Activated CD8-positive, alpha-beta memory T cell treated with anti-CD3 and anti-CD28 coated beads for 1 hour (primary cell): ENCODE measurements around the gene CD28.
A peak's percentile ranks its signal among the peaks of the same experiment; 100 is the strongest.

ENCODE experiments used
- DNase-seq, 2 donors: peaks; one replicate each; pipeline ENCODE4 v3.0.0-alpha.2; 2020; ENCODE audit warnings: low read depth in 1 of 2; ENCODE audit errors: extremely low read depth in 1 of 2

CD28 gene

GRCh38 chr2:203713381-203713780 lies 6.9 kb downstream of the CD28 start:
- DNase-seq: no peak

GRCh38 chr2:203714112-203714511 lies 7.7 kb downstream of the CD28 start:
- DNase-seq: no peak

DNA sequence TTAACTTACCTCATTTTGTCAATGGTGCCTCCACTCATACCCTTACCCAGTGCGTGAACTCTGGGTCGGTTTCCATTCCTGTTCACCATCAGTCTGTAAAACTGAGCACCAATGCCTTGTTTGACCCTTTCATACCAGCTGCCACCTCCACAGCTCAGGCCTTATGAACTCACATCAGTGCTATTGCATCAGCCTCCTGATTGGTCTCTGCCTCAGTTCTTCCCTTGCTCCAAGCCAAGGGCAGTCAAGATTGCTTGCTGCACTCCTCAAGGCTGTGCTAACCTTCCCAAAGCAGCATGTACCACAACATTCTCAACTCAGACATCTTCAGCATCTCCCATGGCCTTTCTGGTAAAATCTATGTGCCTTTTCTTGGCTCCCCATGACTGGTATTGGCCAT lies 9.3 kb downstream of the CD28 start:
- DNase-seq: no peak

DNA sequence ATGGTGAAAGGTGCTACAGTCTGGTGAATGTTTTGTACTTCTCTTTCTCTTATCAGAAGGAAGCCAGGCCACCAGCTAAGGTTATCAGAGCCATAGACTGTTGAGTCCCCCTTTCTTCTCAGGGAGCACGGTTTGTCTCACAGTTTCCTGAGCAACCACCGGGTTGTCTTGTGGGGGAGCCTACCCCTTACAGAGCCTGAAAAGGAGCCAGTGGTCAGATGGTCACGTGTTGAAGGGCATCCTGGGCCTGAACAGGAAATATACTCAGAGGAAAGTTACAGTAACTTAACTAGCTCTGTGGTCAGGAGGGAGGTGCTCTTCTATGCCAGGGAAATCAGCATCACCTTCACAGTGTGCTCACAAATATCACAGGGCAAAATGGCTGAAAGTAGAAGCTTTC lies 11.6 kb downstream of the CD28 start:
- peak in 1 of 2 donors; percentile 28 for DNase-seq

- no peak for DNase-seq
Measured at GRCh38 chr2:203719456-203720410, 13.3 kb downstream of the CD28 start.

DNA sequence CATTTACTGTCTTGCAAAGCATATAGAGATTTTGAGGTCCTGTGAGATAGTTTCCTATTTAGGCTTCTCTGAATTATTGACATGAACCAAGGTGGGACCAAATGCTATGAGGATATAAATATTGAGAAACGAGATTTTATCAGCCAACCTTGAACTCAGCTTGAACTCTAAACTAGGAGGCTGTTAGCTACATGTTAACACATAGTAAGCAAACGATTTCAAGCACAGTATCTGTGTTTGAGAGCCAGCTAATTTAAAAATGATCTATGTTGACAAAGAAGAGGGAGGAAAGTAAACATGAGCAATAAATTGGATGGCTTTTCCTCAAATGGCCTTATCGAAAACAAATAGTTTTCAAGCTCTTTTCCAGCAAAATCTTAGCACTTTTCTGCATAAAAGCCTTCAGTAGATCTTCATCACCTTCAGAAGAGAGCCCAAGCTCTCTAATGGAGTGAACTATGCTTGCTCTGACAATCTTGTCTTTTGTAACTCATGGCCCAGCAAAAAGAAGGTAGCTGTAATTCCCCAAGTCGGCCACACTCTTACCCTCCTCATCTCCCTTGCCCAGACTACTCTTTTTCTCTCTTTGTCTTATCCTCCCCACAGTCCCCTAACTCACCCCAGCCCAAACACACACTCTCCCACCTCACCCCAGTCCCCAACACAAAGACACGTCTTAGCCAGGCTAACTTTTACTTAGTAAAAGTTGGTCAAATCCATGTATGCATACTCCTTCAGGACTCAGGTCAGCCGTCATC lies 14.7 kb downstream of the CD28 start:
- no peak for DNase-seq

GRCh38 chr2:203721781-203722300 lies 15.4 kb downstream of the CD28 start:
- no peak for DNase-seq

DNA sequence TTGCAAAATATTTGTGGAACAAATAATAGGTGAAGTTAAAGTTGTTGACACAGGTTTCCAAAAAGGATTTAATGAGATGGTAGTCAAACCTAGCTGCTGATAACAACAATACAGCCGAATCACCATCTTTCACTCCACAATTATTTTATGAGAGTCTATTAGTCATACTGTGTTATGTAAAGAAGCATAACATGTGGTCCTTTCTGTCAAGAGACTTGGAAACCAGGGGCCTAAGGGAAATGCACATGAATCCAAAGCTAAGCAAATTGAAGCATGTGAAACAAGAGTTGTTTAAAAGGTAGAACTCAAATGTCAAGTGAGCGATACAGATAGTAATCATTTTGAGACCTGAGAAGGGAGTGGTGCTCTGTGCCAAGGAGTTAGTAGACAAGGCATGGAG lies 16.0 kb downstream of the CD28 start:
- no peak for DNase-seq

GRCh38 chr2:203728321-203728720 lies 21.9 kb downstream of the CD28 start:
- DNase-seq: no peak

DNA sequence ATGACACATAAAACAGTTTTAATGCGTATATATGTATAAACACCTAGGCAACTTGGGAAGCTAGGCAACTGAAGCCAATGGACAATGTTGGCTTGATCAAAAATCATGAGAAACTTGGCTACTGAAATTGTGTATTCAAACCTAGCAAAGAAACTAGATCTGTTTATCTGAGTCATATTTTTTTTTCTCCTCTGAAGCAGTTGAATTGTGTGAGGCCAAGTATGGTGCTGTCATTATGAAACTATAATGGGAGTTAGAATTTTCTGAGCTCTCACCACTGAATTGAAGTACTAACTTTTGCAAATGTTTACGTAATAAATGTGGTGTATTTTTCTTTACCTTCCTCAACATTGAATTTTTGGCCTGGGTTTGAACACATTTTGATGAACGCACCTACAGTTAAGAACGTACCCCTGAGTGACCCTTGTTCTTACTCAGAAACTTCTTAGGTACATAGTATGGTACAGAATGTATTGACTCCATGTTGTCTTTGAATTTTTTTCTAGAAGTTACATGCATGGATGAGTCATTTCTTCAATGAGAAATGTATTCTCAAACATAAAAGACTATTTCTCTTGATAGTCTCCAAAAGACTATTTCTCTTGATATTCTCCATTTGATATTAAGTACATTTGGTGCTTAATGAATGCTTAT lies 23.8 kb downstream of the CD28 start:
- no peak for DNase-seq

DNA sequence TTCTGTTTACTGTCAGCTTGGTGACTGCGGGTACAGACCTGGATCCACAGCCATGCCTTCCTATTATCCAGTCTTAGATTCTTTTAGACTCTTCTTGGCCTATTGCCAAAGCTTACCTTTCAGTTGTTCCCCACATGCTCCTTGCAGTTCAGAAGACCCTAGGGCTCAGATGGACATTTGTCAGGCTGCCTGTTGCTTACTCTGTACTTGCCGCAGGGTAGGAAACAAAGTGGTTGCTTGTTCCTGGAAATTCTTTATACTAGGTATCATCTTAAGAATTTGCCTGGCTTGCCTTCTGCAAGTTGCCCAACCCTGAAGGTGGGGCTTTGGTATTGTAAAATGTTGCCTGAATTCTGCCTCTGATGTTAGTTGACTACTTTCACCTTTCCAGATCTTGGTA lies 24.4 kb downstream of the CD28 start:
- DNase-seq: no peak

GRCh38 chr2:203732092-203732952 lies 25.9 kb downstream of the CD28 start:
- no peak for DNase-seq

- no peak for DNase-seq
Measured at GRCh38 chr2:203732953-203733510, 26.6 kb downstream of the CD28 start.

DNA sequence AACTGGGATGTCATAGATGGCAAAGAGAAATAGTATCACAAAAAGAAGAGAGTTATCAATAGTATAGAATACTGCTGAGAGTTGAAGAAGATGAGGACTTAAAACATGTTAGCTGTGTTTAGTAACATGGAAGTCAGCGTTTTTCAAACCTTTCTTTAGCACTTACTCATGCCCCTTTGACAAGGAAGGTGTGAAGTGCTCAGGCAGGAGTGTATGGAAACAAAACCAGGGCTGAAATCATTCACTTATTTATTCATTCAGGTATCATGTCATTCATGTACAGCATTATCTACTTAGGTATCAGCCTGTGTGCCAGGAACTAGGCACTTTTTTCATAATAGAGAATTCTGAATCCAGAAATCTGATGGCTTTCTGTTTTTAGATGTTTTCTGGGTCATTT lies 27.2 kb downstream of the CD28 start:
- no peak for DNase-seq

- DNase-seq: no peak
Measured at GRCh38 chr2:203734276-203734983, 28.0 kb downstream of the CD28 start.

DNA sequence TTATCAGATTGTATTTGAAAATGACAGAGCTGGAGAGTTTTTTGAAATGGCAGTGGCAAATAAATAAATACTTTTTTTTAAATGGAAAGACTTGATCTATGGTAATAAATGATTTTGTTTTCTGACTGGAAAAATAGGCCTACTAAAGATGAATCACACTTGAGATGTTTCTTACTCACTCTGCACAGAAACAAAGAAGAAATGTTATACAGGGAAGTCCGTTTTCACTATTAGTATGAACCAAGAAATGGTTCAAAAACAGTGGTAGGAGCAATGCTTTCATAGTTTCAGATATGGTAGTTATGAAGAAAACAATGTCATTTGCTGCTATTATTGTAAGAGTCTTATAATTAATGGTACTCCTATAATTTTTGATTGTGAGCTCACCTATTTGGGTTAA lies 30.9 kb downstream of the CD28 start:
- no peak for DNase-seq

DNA sequence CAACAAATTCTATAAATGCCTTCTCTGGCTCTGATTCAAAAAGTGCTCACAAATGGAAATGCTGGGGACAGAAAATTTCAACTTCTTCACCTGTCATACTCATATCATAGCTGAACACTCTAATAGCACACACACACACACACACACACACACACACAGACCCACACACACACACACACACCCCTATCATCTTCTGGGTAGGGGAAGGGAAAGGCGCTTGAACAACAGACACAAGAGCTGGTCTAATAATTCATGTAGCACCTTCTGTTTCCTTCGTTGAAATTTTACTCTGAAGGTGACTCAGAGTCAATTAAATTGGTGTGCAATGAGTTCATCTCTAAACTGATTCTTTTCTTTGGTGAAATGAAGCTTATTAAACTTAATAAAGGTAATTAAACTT lies 32.9 kb downstream of the CD28 start:
- DNase-seq: no peak

- no peak for DNase-seq
Measured at GRCh38 chr2:203740871-203741281, 34.4 kb downstream of the CD28 start.

DNA sequence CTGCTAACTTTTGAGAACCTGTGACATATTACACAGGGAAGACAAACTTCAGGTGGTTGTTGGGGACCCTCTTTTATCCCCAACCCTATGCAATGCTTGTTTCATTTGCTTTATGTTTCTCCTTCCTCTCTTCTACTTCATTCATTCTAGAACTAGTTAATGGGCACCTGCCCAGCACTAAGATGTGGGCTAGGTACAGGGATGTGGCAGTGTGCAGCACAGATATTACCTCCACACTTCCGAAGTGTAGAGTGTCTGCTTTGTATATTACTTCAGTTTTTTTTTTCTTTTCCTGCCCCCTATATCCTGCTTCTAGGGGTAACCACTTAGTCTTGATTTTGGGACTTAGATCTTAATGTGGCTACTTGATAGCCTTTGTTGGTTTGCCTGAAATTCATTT lies 35.1 kb downstream of the CD28 start:
- no peak for DNase-seq
